ENCODE data around the gene CHST7. TPM values are rescaled to one million over a fixed set of nuclear protein-coding genes. Genes with fewer than 3 reads are reported as not detected.

CHST7 gene
- total and polyA plus RNA-seq, 2 of the 8 experiments (the other 6 are each of a cell fraction or from before 2014, with no cell fraction given) = 7.9 to 14.1 TPM

GRCh38 chrX:46575991-46576392 is 2.4 kb downstream of the CHST7 start:
- H3K56ac ChIP-seq (replicated peaks; ENCODE audit: insufficient read length, low read depth, low read length) = no peak overlapping the region
- H3K79me2 ChIP-seq (ENCODE audit: control insufficient read depth in 1 of 2, insufficient read depth in 2 of 2, low read length in 2 of 2) = peaks cover 0 to 45% of the 10 kb centered on the region in 2 experiments; a peak in 2 of 4 replicates
- ChIA-PET POLR2A (ENCODE audit: partially characterized antibody) (interaction anchor here (0.6 to 2.2 kb wide), 2 partner anchors 12 to 37 kb away, joined by 3 to 9 read pairs; no protein-coding TSS in a partner anchor), CTCF (ENCODE audit: partially characterized antibody) (interaction anchor here (0.6 to 0.9 kb wide), 4 partner anchors 11 to 617 kb away, joined by 3 to 4 read pairs (median 3); no protein-coding TSS in a partner anchor)
- peaks cover 0 to 8% of the 10 kb centered on the region in 2 experiments for H4K20me1 ChIP-seq (replicated peaks in 1 of 2; ENCODE audit: control insufficient read depth in 1 of 2, insufficient read depth in 2 of 2, low read length in 2 of 2)
- H3K79me1 ChIP-seq (ENCODE audit: low read depth, low read length) = no peaks in the 10 kb centered on the region
- H2BK20ac ChIP-seq (ENCODE audit: low read length) = no peak overlapping the region
- no peaks in the 10 kb centered on the region; a peak in 1 of 8 replicates for H3K36me3 ChIP-seq (ENCODE audit: control insufficient read depth in 2 of 4, insufficient read depth in 4 of 4, low read length in 3 of 4)
- no peak overlapping the region for H3K14ac ChIP-seq (ENCODE audit: insufficient read length)
- peak overlapping the region; percentile 73 to 97 for H3K4me2 ChIP-seq (ENCODE audit: insufficient read depth in 1 of 2, low read depth in 2 of 2, low read length in 2 of 2)
- WGBS, 2 experiments (ENCODE audit: extremely low coverage in 1 of 2, insufficient coverage in 1 of 2, insufficient read length in 1 of 2, insufficient replicate concordance in 2 of 2, low coverage in 1 of 2, low lambda C conversion rate in 2 of 2, missing lambda C conversion rate in 1 of 2) = 12% methylated on average over 2 of the region's 6 CpGs; no CpG with 5 or more reads in 1 of the 2 experiments
- no peak overlapping the region for H4K5ac ChIP-seq (ENCODE audit: insufficient read length, low read depth, low read length)
- H4K91ac ChIP-seq (replicated peaks; ENCODE audit: insufficient read length, low read length) = no peak overlapping the region
- H3K4me1 ChIP-seq (replicated peaks in 1 of 4; ENCODE audit: control insufficient read depth in 3 of 4, insufficient read depth in 4 of 4, low read length in 3 of 4) = peaks cover 0 to 12% (median 3%) of the 10 kb centered on the region in 4 experiments; a peak in 3 of 7 replicates
- no peak overlapping the region for H3K4ac ChIP-seq (replicated peaks; ENCODE audit: insufficient read length, low read depth, low read length)
- no peak overlapping the region for H2BK5ac ChIP-seq (ENCODE audit: low read depth, low read length)
- H2BK15ac ChIP-seq (ENCODE audit: low read length) = no peak overlapping the region
- peaks cover 6% of the 10 kb centered on the region for H3K23me2 ChIP-seq (ENCODE audit: low read depth, low read length)
- no peak overlapping the region for H2AK5ac ChIP-seq (ENCODE audit: low read depth, low read length)
- no peak overlapping the region for H3K18ac ChIP-seq (ENCODE audit: extremely low read depth, low read length)
- H3K23ac ChIP-seq (ENCODE audit: insufficient read length) = no peak overlapping the region
- no peak overlapping the region for H2BK120ac ChIP-seq (replicated peaks; ENCODE audit: low read depth, low read length)
- peak overlapping the region; percentile 64 to 81 (median 70) for H3K4me3 ChIP-seq (ENCODE audit: extremely low read depth in 1 of 4, insufficient read depth in 2 of 4, low read depth in 3 of 4, low read length in 4 of 4)
- H4K8ac ChIP-seq (ENCODE audit: extremely low read depth, insufficient read depth, low read length) = no peak overlapping the region
- no peaks in the 10 kb centered on the region; a peak in 1 of 7 replicates for H3K27me3 ChIP-seq (replicated peaks in 1 of 4; ENCODE audit: control insufficient read depth in 3 of 4, extremely low read depth in 1 of 4, insufficient read depth in 3 of 4, low read length in 3 of 4)
- H3K9ac ChIP-seq (replicated peaks in 1 of 4; ENCODE audit: extremely low read depth in 1 of 4, low read depth in 3 of 4, low read length in 3 of 4) = no peak overlapping the region
- no peak for TF ChIP-seq MAFK (IDR thresholded peaks at IDR 0.05; ENCODE audit: low read depth, low read length)
- TF ChIP-seq SIN3A (conservative IDR thresholded peaks at IDR 0.05 in 1 of 2, IDR thresholded peaks at IDR 0.05 in 1 of 2; ENCODE audit: low read depth in 1 of 2, low read length in 2 of 2) = peak in 1 of 2 experiments; percentile 24; a peak in 1 of 4 replicates
- TF ChIP-seq ASH2L (IDR thresholded peaks at IDR 0.05; ENCODE audit: low read length) = no peak
- no peak for TF ChIP-seq POU5F1 (IDR thresholded peaks at IDR 0.05; ENCODE audit: low read depth, low read length)
- no peak for TF ChIP-seq GTF2F1 (IDR thresholded peaks at IDR 0.05; ENCODE audit: borderline replicate concordance, low read depth, low read length)
- TF ChIP-seq E2F6 (IDR thresholded peaks at IDR 0.05) = no peak
- no peak for TF ChIP-seq KDM1A (IDR thresholded peaks at IDR 0.05; ENCODE audit: borderline replicate concordance, low read length)
- no peak for FAIRE-seq
- H2AFZ ChIP-seq (ENCODE audit: low read length) = no peak overlapping the region
- H3K9me3 ChIP-seq (ENCODE audit: insufficient read depth in 2 of 2, low read depth in 1 of 2, low read length in 1 of 2) = no peaks in the 10 kb centered on the region
- no peak overlapping the region for H2BK12ac ChIP-seq (ENCODE audit: low read depth, low read length)
- no peak for DNase-seq (ENCODE audit: low read depth in 1 of 2, low spot score in 2 of 2)
- H3K27ac ChIP-seq (ENCODE audit: low read depth, low read length) = no peak overlapping the region

Data from H1 (cell line).